ENCODE data around the gene BCL11A. TPM values are rescaled to one million over a fixed set of nuclear protein-coding genes. Genes with fewer than 3 reads are reported as not detected.

BCL11A gene
- total and polyA plus RNA-seq, 2 experiments from 2014 or later: 3.5 to 8.9 TPM

GRCh38 chr2:60439219-60439974, 114.1 kb downstream of the BCL11A start:
- Histone ChIP-seq H3K4me2 (ENCODE audit: unreplicated experiment) (no peak overlapping the region), H3K9me3 (ENCODE audit: low read depth) (no peaks in the 10 kb centered on the region), H3K4me3 (no peak overlapping the region), H3K36me3 (ENCODE audit: low read depth) (no peaks in the 10 kb centered on the region), H3K4me1 (ENCODE audit: insufficient read depth) (no peaks in the 10 kb centered on the region), H3K9ac (no peak overlapping the region), H2AFZ (no peak overlapping the region), H3K9me2 (ENCODE audit: insufficient read depth) (no peaks in the 10 kb centered on the region), H3K27ac (no peak overlapping the region), H4K20me1 (ENCODE audit: insufficient read depth) (no peaks in the 10 kb centered on the region), H3K79me2 (ENCODE audit: insufficient read depth) (no peaks in the 10 kb centered on the region), H3K27me3 (replicated peaks; ENCODE audit: insufficient read depth) (no peaks in the 10 kb centered on the region), H3F3A (ENCODE audit: insufficient read depth) (no peaks in the 10 kb centered on the region)
- TF ChIP-seq EZH2 (IDR thresholded peaks at IDR 0.05; ENCODE audit: insufficient read depth, poor library complexity, severe bottlenecking) (no peak), EZH2phosphoT487 (IDR thresholded peaks at IDR 0.05; ENCODE audit: insufficient read depth, low read depth) (no peak)
- 91 to 94% methylated on average over 20 of the region's 20 CpGs for WGBS, 2 experiments (ENCODE audit: low coverage in 1 of 2, low lambda C conversion rate in 2 of 2, missing lambda C conversion rate in 2 of 2)
- DNase-seq: no peak
- in situ Hi-C loops (cut with MboI): no loop called here

DNA sequence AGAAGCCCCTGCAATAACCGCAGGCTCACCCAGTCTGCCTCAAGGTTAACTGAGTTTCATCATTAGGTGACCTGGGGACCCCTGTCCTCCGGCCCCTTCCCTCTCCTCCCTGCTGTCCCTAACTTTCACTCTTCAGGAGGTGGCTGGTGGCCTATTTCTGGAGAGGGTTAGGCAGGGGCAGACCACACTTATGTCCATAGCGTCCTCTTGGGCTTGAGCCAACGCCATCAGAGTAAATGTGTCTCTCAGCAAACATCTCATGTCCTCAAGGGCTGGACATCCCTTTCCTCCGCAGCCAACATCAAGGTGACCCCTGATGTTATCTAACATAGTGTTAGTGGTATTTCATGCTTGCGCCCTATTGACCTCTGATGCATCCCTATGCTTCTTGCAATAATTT, 114.8 kb downstream of the BCL11A start:
- Histone ChIP-seq H3K9ac (no peak overlapping the region), H2AFZ (no peak overlapping the region), H3K27me3 (replicated peaks; ENCODE audit: insufficient read depth) (no peaks in the 10 kb centered on the region), H3K4me3 (no peak overlapping the region), H3K36me3 (ENCODE audit: low read depth) (no peaks in the 10 kb centered on the region), H3K4me2 (ENCODE audit: unreplicated experiment) (no peak overlapping the region), H3F3A (ENCODE audit: insufficient read depth) (no peaks in the 10 kb centered on the region), H3K27ac (no peak overlapping the region), H3K9me2 (ENCODE audit: insufficient read depth) (no peaks in the 10 kb centered on the region), H3K79me2 (ENCODE audit: insufficient read depth) (no peaks in the 10 kb centered on the region), H3K4me1 (ENCODE audit: insufficient read depth) (no peaks in the 10 kb centered on the region), H4K20me1 (ENCODE audit: insufficient read depth) (no peaks in the 10 kb centered on the region), H3K9me3 (ENCODE audit: low read depth) (no peaks in the 10 kb centered on the region)
- no peak for TF ChIP-seq EZH2phosphoT487 (IDR thresholded peaks at IDR 0.05; ENCODE audit: insufficient read depth, low read depth)
- TF ChIP-seq EZH2 (IDR thresholded peaks at IDR 0.05; ENCODE audit: insufficient read depth, poor library complexity, severe bottlenecking): no peak
- no peak for DNase-seq
- in situ Hi-C loops (cut with MboI): no loop called here
- 91% methylated on average over 6 of the region's 6 CpGs for WGBS, 2 experiments (ENCODE audit: low coverage in 1 of 2, low lambda C conversion rate in 2 of 2, missing lambda C conversion rate in 2 of 2)

GRCh38 chr2:60438131-60438530, 115.3 kb downstream of the BCL11A start:
- 87 to 91% methylated on average over 4 of the region's 4 CpGs for whole genome bisulfite sequencing, 2 experiments (ENCODE audit: low coverage in 1 of 2, low lambda C conversion rate in 2 of 2, missing lambda C conversion rate in 2 of 2)
- no peak overlapping the region for H3K4me3 ChIP-seq
- H3K27ac ChIP-seq: no peak overlapping the region
- H3F3A ChIP-seq (ENCODE audit: insufficient read depth): no peaks in the 10 kb centered on the region
- no peaks in the 10 kb centered on the region for H3K4me1 ChIP-seq (ENCODE audit: insufficient read depth)
- no peaks in the 10 kb centered on the region for H3K36me3 ChIP-seq (ENCODE audit: low read depth)
- in situ Hi-C loops (cut with MboI): no loop called here
- TF ChIP-seq EZH2 (IDR thresholded peaks at IDR 0.05; ENCODE audit: insufficient read depth, poor library complexity, severe bottlenecking) (no peak), EZH2phosphoT487 (IDR thresholded peaks at IDR 0.05; ENCODE audit: insufficient read depth, low read depth) (no peak)
- no peak overlapping the region for H3K4me2 ChIP-seq (ENCODE audit: unreplicated experiment)
- H3K9me3 ChIP-seq (ENCODE audit: low read depth): no peaks in the 10 kb centered on the region
- no peaks in the 10 kb centered on the region for H3K9me2 ChIP-seq (ENCODE audit: insufficient read depth)
- no peak overlapping the region for H2AFZ ChIP-seq
- no peaks in the 10 kb centered on the region for H3K79me2 ChIP-seq (ENCODE audit: insufficient read depth)
- no peaks in the 10 kb centered on the region for H4K20me1 ChIP-seq (ENCODE audit: insufficient read depth)
- H3K27me3 ChIP-seq (replicated peaks; ENCODE audit: insufficient read depth): no peaks in the 10 kb centered on the region
- H3K9ac ChIP-seq: no peak overlapping the region
- no peak for DNase-seq

DNA sequence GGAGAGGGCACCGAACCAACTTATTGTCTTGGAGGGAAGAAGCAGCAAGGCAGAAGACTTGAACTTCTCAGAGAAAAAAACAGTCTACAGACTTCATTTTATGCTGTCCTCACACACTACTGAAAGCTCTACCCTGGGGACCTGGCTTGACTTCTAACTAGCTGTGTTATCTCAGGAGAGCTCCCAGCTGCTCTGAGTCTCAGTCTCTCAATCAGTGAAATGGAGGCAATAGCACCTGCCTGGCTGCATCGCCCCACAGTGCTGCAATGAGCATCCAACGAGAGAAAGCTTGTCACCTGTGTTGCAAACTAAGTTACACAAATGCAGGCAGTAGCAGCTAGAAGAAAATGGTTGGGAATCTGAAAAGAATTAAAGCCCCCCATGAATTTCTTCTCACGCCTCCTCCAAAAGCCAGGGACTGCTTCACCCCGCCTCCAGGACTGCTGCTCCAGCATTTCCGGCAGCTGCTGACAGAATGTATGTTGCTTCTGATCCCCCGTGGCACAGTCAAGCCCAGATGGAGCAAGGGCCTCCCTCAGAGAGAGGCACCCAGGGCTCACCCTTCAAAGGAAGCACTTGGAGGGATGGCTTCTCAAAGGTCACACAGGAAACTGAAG, 116.3 kb downstream of the BCL11A start:
- Histone ChIP-seq H3K9me2 (ENCODE audit: insufficient read depth) (no peaks in the 10 kb centered on the region), H3K27me3 (replicated peaks; ENCODE audit: insufficient read depth) (no peaks in the 10 kb centered on the region), H3K4me2 (ENCODE audit: unreplicated experiment) (no peak overlapping the region), H3K36me3 (ENCODE audit: low read depth) (no peaks in the 10 kb centered on the region), H3K9ac (no peak overlapping the region), H3K9me3 (ENCODE audit: low read depth) (no peaks in the 10 kb centered on the region), H4K20me1 (ENCODE audit: insufficient read depth) (no peaks in the 10 kb centered on the region), H3K4me1 (ENCODE audit: insufficient read depth) (no peaks in the 10 kb centered on the region), H3K27ac (no peak overlapping the region), H3F3A (ENCODE audit: insufficient read depth) (no peaks in the 10 kb centered on the region), H3K4me3 (no peak overlapping the region), H2AFZ (no peak overlapping the region), H3K79me2 (ENCODE audit: insufficient read depth) (no peaks in the 10 kb centered on the region)
- no peak for TF ChIP-seq EZH2 (IDR thresholded peaks at IDR 0.05; ENCODE audit: insufficient read depth, poor library complexity, severe bottlenecking)
- TF ChIP-seq EZH2phosphoT487 (IDR thresholded peaks at IDR 0.05; ENCODE audit: insufficient read depth, low read depth): no peak
- WGBS, 2 experiments (ENCODE audit: low coverage in 1 of 2, low lambda C conversion rate in 2 of 2, missing lambda C conversion rate in 2 of 2): 78 to 87% methylated on average over 7 of the region's 7 CpGs
- no peak for DNase-seq
- in situ Hi-C loops (cut with MboI): no loop called here

Data from GM23248 (cell line).